ENCODE measurements around the gene DDX52.

The DDX52 gene

DNA sequence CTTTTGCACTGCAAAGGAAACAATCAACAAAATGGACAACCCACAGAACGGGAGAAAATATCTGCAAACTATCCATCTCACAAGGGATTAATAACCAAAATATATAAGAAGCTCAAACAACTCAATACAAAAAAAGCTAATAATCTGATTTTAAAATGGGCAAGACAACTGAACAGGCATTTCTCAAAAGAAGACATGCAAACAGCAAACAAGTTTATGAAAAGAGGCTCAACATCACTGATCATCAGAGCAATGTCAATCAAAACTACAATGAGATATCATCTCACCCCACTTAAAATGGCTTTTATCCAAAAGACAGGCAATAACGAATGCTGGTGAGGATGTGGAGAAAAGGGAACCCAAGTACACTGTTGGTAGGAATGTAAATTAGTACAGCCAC is 68.8 kb downstream of the DDX52 start:
- DNase-seq: no peak

DNA sequence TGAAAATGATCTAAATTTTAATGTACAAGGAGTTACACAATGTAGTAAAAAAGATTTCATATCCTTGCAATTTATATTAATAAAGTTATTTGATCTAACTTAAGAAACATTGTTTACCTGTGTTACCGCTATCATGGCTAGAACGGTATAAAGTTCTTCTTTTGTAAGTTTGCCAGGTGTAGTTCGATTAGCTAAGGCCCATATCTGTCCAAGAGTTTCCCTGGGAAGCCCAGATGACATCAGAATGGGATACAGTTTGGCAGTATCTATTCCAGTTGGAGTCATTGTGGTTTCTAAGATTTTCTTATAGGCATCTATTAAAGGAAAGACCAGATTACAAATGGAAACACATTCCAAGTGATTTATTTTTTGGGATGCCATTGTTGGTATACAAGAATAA is 71.6 kb downstream of the DDX52 start:
- DNase-seq: no peak

DNA sequence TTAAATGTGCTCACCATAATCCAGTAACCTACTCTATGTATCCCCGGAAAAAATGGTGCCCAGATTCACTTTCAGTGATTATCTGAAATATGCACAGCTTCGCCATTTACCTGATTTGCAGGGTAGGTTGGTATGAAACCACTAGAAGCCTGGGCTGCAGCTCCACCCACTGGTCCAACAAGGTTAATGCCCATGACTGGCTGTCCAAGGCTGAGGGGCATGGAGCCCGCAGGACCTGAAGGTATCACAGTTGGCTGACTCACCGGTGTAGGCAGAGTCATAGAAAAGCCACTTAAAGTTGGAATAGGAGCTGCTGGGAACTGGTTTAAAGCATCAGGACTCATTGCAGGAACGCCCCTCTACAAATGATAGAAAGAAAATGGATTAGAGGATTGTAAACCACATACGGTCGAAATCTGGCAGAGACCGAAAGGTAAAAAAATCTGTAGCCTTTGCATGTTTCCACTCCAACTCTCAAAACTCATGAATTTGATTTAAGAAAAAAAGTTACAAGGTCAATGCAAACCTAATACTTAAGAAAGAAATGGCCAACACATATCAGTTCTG is 72.6 kb downstream of the DDX52 start:
- no peak for DNase-seq

DNA sequence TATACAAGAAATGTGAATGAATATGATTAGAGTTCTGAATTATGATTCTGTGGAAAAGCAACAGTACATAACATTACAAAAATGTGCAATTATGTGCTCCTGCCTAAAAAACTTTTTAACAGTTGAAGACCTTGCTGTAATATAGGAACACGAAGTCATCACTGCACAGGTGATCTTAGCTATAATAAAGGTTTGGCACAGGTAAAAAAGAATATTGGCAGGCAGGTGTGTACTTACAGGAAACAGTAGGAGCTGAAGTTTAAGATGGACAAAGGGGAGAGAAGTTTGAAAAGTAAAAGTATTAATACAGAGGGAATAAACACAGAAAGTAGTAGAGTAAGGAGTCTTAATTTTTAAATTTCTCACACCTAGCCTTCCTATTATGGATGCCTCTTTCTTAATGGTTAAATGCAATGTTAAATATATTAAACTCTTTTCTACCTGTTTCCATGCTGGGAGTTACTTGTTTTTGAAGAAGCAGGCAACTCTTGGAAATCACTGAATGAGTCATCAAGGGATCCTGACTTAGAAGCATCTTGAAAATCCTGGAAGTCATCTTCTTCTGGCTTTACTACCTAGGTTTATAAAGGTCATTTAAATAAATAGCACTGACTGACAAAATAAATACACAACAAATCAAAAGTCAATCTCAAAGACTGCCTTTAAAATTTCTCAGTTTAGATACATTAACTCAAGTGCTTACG is 74.7 kb downstream of the DDX52 start:
- DNase-seq: no peak

DNA sequence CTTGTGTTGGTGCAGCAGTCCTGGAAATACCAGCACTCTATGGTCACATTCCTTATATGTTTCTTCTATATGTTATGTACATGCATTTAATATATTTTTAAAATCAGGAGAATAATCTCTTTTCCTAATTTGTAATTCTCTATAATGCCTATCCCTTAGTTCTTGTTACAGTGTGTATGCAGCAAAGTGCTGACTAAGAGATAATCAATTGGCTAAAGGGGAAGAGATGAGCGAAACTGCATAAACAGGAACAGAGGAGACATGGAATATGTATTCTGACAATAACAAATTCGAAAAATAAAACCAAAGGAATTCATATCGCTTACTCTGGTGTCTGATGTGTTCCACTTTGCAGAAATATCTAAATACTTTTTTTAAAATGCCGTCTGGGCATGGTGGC is 75.7 kb downstream of the DDX52 start:
- DNase-seq: no peak

DNA sequence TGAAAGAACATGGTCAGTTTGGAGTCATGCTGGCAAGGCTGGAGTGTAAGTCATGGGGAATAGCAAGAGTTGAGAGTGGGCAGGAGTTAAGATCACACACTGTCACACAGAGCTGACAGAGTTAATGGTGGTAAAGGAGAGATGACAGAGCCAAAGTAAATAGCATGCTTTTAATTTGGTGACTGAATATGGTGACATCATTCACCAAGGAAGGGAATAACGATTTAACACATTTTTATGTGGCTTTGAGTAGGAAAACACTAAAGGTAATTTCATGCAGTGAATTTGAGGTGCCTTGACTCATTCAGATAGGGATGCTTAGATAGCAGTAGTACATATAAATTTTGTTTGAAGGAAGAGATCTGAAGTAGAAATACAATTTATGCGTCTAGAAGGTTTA is 76.1 kb downstream of the DDX52 start:
- no peak for DNase-seq

DNA sequence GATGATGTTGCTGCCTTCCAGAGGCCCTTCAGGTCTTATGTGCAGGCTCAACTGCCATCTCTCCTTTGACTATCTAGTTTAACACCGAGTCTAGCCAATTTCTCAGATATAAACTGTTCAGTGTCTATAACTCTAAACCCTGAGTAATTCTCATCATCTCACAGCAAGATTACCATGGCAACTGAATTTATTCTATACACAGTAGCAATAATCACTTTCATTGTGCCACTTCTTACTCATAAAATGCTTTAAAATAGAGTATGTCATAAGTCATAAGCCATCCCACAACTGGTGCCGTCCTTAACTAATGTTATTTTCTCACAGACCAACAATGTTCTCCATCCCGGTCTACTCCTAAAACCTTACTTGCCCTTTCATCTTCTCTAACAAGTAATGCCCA is 79.0 kb downstream of the DDX52 start:
- no peak for DNase-seq

DNA sequence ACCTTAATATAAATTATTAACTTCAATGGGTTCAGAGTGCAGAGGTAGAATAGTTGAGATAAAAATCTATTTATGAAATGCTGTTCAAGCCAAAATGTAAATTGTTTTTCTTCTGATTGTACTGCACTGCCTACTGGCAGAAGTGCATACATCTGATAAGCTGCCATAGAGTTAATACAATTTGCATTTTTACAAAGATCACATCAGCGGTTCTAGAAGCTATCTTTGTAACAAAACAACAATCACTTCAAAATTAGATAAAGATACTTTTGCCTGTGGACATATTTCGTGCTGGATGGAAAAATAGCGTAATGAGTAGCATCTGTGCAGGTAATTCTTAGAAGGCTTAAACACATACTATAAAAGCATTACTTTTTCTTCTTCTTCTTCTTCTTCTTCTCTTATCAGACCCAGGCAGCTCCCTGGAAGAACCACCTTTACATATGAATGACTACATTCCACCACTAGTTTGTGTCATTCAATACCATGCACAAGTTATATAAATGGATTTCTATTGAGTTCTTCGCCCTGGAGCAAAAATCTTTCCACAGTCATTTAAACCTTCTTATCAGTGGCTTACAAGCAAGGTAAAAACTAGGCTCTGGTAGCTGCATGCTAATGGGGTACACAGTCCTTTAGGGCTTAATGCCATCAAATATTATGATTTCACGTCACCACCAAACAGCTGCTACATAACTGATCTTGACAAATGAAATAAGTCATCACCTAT is 81.1 kb downstream of the DDX52 start:
- no peak for DNase-seq

All from effector CD4-positive, alpha-beta T cell (primary cell).